Stomach (tissue), 4 donors: ENCODE data around the gene PPP2R2B.

Experiments
- EP300 ChIP-seq: sonication (generic); formaldehyde crosslinking; IDR thresholded peaks from one replicate; pipeline ENCODE4 v1.6.1; 2017; ENCODE audit warnings: antibody characterized with exemption
- POLR2A ChIP-seq, 4 donors: fragments of 450-650 bp; IDR thresholded peaks; one replicate each; pipeline ENCODE4 v1.6.1; 2016; ENCODE audit warnings: antibody characterized with exemption in 4 of 4, control low read depth in 2 of 4, mild to moderate bottlenecking in 1 of 4, moderate library complexity in 1 of 4

DNA sequence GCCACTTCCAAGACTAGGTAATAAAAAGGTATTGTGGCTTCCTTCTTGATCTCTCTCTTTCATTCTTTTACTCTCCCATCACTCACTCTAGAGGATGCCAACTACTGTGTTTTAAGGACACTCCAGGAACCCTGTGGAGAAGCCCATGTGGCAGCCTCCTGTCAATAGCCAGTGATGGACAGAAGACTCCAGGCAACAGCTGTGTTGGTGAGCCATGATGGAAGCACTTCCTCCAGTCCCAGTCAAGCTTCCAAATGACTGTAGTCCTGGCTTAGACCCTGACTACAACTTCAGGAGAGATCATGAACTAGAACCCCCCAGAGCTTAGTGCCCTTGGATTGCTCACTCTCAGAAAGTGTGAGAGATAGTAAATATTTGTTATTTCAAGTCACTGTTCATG lies 123.9 kb downstream of the PPP2R2B start:
- TF ChIP-seq POLR2A (IDR thresholded peaks at IDR 0.05) (no peak), EP300 (no peak)
